A673 (cell line): ENCODE measurements around the gene MSH3.
"Not testable (repeated sequence)": the region's sequence is repeated elsewhere in the genome, so short reads cannot be mapped to it uniquely, and the experiment has no call there.

ENCODE experiments used
- CTCF ChIP-seq: fragments of 300-800, 200-600 bp; sonication (generic); conservative IDR thresholded peaks from 2 replicates; pipeline ENCODE4 v1.5.1; 2017; ENCODE audit warnings: low read depth, mild to moderate bottlenecking, antibody characterized with exemption, low read length, moderate library complexity, mixed read lengths
- EZH2 ChIP-seq: fragments of 200-600 bp; sonication (generic); IDR thresholded peaks from 2 replicates; pipeline ENCODE4 v1.6.1; 2017; ENCODE audit warnings: borderline replicate concordance, low read depth, mild to moderate bottlenecking, mixed read lengths, antibody characterized with exemption, low read length; ENCODE audit not compliant: poor library complexity, severe bottlenecking

DNA sequence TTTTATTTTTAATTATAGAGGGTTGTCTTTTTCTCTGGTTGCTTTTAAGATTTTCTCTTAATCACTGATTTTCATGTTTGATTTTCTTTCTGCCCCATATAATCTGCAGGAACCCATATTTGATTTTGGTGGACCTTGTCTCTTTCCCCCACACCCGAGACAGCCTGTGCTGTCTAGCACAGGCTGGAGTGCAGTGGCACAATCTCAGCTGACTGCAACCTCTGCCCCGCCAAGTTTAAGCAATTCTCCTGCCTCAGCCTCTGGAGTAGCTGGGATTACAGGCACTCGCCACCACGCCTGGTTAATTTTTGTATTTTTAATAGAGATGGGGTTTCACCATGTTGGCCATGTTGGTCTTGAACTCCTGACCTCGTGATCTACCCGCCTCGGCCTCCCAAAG is 6.2 kb downstream of the MSH3 start:
- not testable (repeated sequence) for TF ChIP-seq EZH2, CTCF
